Stimulated activated CD4-positive, alpha-beta T cell treated with anti-CD3 and anti-CD28 coated beads, Interleukin-1b, Interleukin-23, amount 100 ng/mL, for 1 hour (primary cell): ENCODE measurements around the gene JMJD1C.
"Not testable (repeated sequence)": the region's sequence is repeated elsewhere in the genome, so short reads cannot be mapped to it uniquely, and the experiment has no call there.

ENCODE experiments used
- DNase-seq, 2 donors: peaks; one replicate each; pipeline ENCODE4 v3.0.0-alpha.2; 2020; ENCODE audit warnings: low read depth in 2 of 2

Gene JMJD1C

GRCh38 chr10:63297941-63298340 lies 167.8 kb downstream of the JMJD1C start:
- no peak for DNase-seq

- DNase-seq, result no peak
These were observed 171.0 kb downstream of the JMJD1C start for GRCh38 chr10:63294781-63295180.

GRCh38 chr10:63292847-63293246 lies 172.9 kb downstream of the JMJD1C start:
- DNase-seq, result not testable (repeated sequence)

- no peak for DNase-seq
These were observed 177.6 kb downstream of the JMJD1C start for GRCh38 chr10:63288170-63288569.

GRCh38 chr10:63286754-63287264 lies 179.0 kb downstream of the JMJD1C start:
- DNase-seq, result no peak

GRCh38 chr10:63286340-63286739 lies 179.4 kb downstream of the JMJD1C start:
- no peak for DNase-seq

- not testable (repeated sequence) for DNase-seq
These were observed 181.9 kb downstream of the JMJD1C start for GRCh38 chr10:63283901-63284300.

GRCh38 chr10:63283093-63283492 lies 182.7 kb downstream of the JMJD1C start:
- DNase-seq, result no peak

GRCh38 chr10:63281967-63282366 lies 183.8 kb downstream of the JMJD1C start:
- no peak for DNase-seq

- DNase-seq, result no peak
These were observed 185.4 kb downstream of the JMJD1C start for GRCh38 chr10:63280386-63280785.

GRCh38 chr10:63275094-63275493 lies 190.7 kb downstream of the JMJD1C start:
- DNase-seq, result no peak

- DNase-seq, result no peak
These were observed 192.2 kb downstream of the JMJD1C start for GRCh38 chr10:63273577-63273976.

- peak; percentile 34 to 61 for DNase-seq
These were observed 196.8 kb downstream of the JMJD1C start for GRCh38 chr10:63268798-63269503.

- DNase-seq, result no peak
These were observed 197.5 kb downstream of the JMJD1C start for GRCh38 chr10:63268149-63268797.

GRCh38 chr10:63267414-63268148 lies 198.2 kb downstream of the JMJD1C start:
- DNase-seq, result no peak

- no peak for DNase-seq
These were observed 199.1 kb downstream of the JMJD1C start for GRCh38 chr10:63266391-63267316.

- DNase-seq, result no peak
These were observed 200.0 kb downstream of the JMJD1C start for GRCh38 chr10:63265683-63266235.

GRCh38 chr10:63265222-63265617 lies 200.6 kb downstream of the JMJD1C start:
- no peak for DNase-seq

GRCh38 chr10:63264617-63265221 lies 201.1 kb downstream of the JMJD1C start:
- DNase-seq, result no peak

- no peak for DNase-seq
These were observed 203.2 kb downstream of the JMJD1C start for GRCh38 chr10:63262430-63263073.
